ENCODE measurements around the gene GLIPR1L2. TPM values are rescaled to one million over a fixed set of nuclear protein-coding genes. Genes with fewer than 3 reads are reported as not detected.
A peak's percentile ranks its signal among the peaks of the same experiment; 100 is the strongest.
"Not testable (repeated sequence)": the region's sequence is repeated elsewhere in the genome, so short reads cannot be mapped to it uniquely, and the experiment has no call there.

Gene GLIPR1L2
- total RNA-seq, 3 donors from 2014 or later (not counting 1 experiment from before 2014, with no cell fraction given) = 0.75 to 1.7 (median 1.6) TPM

GRCh38 chr12:75457191-75457590 lies 66.3 kb downstream of the GLIPR1L2 start:
- no peak overlapping the region for H3K4me3 ChIP-seq (ENCODE audit: low read length)
- Mint-ChIP-seq H3K27me3 (ENCODE audit: low read depth in 2 of 2) (no peaks in the 10 kb centered on the region), H3K4me3 (peak overlapping the region; percentile 74), H3K9me3 (peaks cover 0 to 2% of the 10 kb centered on the region in 2 donors), H3K4me1 (peaks cover 53 to 55% of the 10 kb centered on the region in 2 donors), H3K36me3 (no peaks in the 10 kb centered on the region), H3K27ac (peak overlapping the region; percentile 83 to 86)
- peaks cover 13% of the 10 kb centered on the region for H3K4me1 ChIP-seq (ENCODE audit: control insufficient read depth, insufficient read depth, low read length)
- DNase-seq (peak in 1 of 2 donors; percentile 47), ATAC-seq (peak; percentile 81 to 85 (median 84))
- H3K9me3 ChIP-seq (ENCODE audit: control insufficient read depth, insufficient read depth, low read length) = peaks cover 5% of the 10 kb centered on the region
- H3K27me3 ChIP-seq (ENCODE audit: control insufficient read depth, insufficient read depth, low read length) = no peaks in the 10 kb centered on the region
- H3K27ac ChIP-seq (ENCODE audit: low read length) = peak overlapping the region; percentile 54
- no peaks in the 10 kb centered on the region for H3K36me3 ChIP-seq (ENCODE audit: control insufficient read depth, insufficient read depth, low read length)
- no peak for TF ChIP-seq CTCF (IDR thresholded peaks at IDR 0.05)
- intact Hi-C loops (cut with micrococcal nuclease) = loop anchor here (1.0 kb wide), 1 partner anchor 21 kb away; no protein-coding TSS in a partner anchor
- WGBS (ENCODE audit: insufficient coverage) = 0% methylated on average over 1 of the region's 1 CpG

- H3K9me3 Mint-ChIP-seq; H3K9me3 ChIP-seq (ENCODE audit: control insufficient read depth, insufficient read depth, low read length); H3K27me3 ChIP-seq (ENCODE audit: control insufficient read depth, insufficient read depth, low read length); ATAC-seq; H3K27me3 Mint-ChIP-seq (ENCODE audit: low read depth in 2 of 2); H3K36me3 ChIP-seq (ENCODE audit: control insufficient read depth, insufficient read depth, low read length); H3K36me3 Mint-ChIP-seq; DNase-seq; H3K4me3 ChIP-seq (ENCODE audit: low read length): not testable (repeated sequence)
- 79% methylated on average over 9 of the region's 9 CpGs for WGBS (ENCODE audit: insufficient coverage)
- intact Hi-C loops (cut with micrococcal nuclease) = loop anchor here (1.0 kb wide), 1 partner anchor 20 kb away; no protein-coding TSS in a partner anchor
- H3K27ac ChIP-seq (ENCODE audit: low read length) = peak overlapping the region; percentile 54
- H3K4me1 ChIP-seq (ENCODE audit: control insufficient read depth, insufficient read depth, low read length) = peaks cover 13% of the 10 kb centered on the region
- Mint-ChIP-seq H3K4me3 (peak overlapping the region; percentile 74), H3K27ac (peak overlapping the region; percentile 83 to 86), H3K4me1 (peaks cover 53 to 55% of the 10 kb centered on the region in 2 donors)
Measured at GRCh38 chr12:75457866-75458265, 67.0 kb downstream of the GLIPR1L2 start.

GRCh38 chr12:75459755-75460154 lies 68.9 kb downstream of the GLIPR1L2 start:
- no peak for ATAC-seq
- Mint-ChIP-seq H3K4me1 (peaks cover 53 to 55% of the 10 kb centered on the region in 2 donors), H3K27ac (peak overlapping the region; percentile 61 to 86)

GRCh38 chr12:75460204-75460603 lies 69.3 kb downstream of the GLIPR1L2 start:
- peaks cover 48 to 51% of the 10 kb centered on the region in 2 donors for H3K4me1 Mint-ChIP-seq
- intact Hi-C loops (cut with micrococcal nuclease) = no loop called here
- H3K4me1 ChIP-seq (ENCODE audit: control insufficient read depth, insufficient read depth, low read length) = peaks cover 13% of the 10 kb centered on the region
- H3K9me3 ChIP-seq (ENCODE audit: control insufficient read depth, insufficient read depth, low read length) = peaks cover 5% of the 10 kb centered on the region
- peak overlapping the region; percentile 52 for H3K4me3 Mint-ChIP-seq
- no peaks in the 10 kb centered on the region for H3K36me3 ChIP-seq (ENCODE audit: control insufficient read depth, insufficient read depth, low read length)
- DNase-seq (no peak), ATAC-seq (no peak)
- no peak for TF ChIP-seq CTCF (IDR thresholded peaks at IDR 0.05)
- no peaks in the 10 kb centered on the region for H3K27me3 ChIP-seq (ENCODE audit: control insufficient read depth, insufficient read depth, low read length)
- peak overlapping the region; percentile 61 to 86 for H3K27ac Mint-ChIP-seq
- no peak overlapping the region for H3K27ac ChIP-seq (ENCODE audit: low read length)
- no peaks in the 10 kb centered on the region for H3K27me3 Mint-ChIP-seq (ENCODE audit: low read depth in 2 of 2)
- H3K9me3 Mint-ChIP-seq = peaks cover 0 to 2% of the 10 kb centered on the region in 2 donors
- no peak overlapping the region for H3K4me3 ChIP-seq (ENCODE audit: low read length)
- no peaks in the 10 kb centered on the region for H3K36me3 Mint-ChIP-seq

More at GRCh38 chr12:75459755-75460154, 68.9 kb downstream of the GLIPR1L2 start:
- Histone ChIP-seq H3K4me1 (ENCODE audit: control insufficient read depth, insufficient read depth, low read length) (peaks cover 13% of the 10 kb centered on the region), H3K4me3 (ENCODE audit: low read length) (no peak overlapping the region), H3K9me3 (ENCODE audit: control insufficient read depth, insufficient read depth, low read length) (peaks cover 5% of the 10 kb centered on the region), H3K27me3 (ENCODE audit: control insufficient read depth, insufficient read depth, low read length) (no peaks in the 10 kb centered on the region), H3K27ac (ENCODE audit: low read length) (no peak overlapping the region), H3K36me3 (ENCODE audit: control insufficient read depth, insufficient read depth, low read length) (no peaks in the 10 kb centered on the region)
- no peak for DNase-seq
- WGBS (ENCODE audit: insufficient coverage) = 76% methylated on average over 3 of the region's 3 CpGs
- intact Hi-C loops (cut with micrococcal nuclease) = no loop called here
- Mint-ChIP-seq H3K4me3 (peak overlapping the region; percentile 52), H3K27me3 (ENCODE audit: low read depth in 2 of 2) (no peaks in the 10 kb centered on the region), H3K9me3 (peaks cover 0 to 2% of the 10 kb centered on the region in 2 donors), H3K36me3 (no peaks in the 10 kb centered on the region)
- TF ChIP-seq CTCF (IDR thresholded peaks at IDR 0.05) = no peak

Data from natural killer cell (primary cell).